ENCODE measurements around the gene TRIM29.

TRIM29 gene

DNA sequence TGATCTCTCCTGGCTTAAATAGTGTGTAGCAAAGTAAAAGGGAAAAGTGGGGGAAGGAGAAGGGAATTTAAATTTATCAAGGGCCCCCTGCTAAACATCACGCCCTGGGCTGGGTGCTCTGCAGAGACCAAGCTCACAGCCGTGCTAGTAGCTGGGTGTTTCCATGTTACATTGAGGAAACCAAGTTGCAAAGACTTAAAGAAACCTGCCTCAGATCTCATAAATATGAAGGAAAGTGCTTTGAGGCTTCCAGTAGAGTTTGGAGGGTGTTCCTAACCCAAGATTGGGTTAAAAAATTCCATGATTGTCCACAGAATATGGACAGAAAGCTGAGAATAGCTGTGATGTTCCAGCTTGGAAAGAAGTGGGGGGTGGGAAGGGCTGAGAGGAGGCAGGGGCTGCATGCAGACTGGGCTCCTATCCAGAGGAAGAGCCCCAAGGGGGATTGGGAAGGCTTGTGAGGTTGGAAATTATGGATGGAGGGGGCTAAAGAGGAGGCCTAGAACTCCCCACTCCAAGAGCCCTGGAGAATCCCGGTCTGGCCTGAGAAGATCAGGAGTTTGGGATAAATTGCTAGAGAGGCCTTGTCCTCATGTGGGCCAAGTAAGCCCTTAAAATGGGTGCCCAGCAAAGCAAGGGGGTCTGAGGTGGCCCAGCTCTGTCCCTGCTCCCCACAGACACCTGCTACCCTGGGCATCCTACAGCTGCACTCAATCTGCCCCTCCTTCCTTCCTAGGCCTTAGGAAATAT lies 48.0 kb upstream of the TRIM29 start:
- no peak for TF ChIP-seq EZH2phosphoT487 (IDR thresholded peaks at IDR 0.05; ENCODE audit: borderline replicate concordance, low read length)
- TF ChIP-seq, protein P1, sequence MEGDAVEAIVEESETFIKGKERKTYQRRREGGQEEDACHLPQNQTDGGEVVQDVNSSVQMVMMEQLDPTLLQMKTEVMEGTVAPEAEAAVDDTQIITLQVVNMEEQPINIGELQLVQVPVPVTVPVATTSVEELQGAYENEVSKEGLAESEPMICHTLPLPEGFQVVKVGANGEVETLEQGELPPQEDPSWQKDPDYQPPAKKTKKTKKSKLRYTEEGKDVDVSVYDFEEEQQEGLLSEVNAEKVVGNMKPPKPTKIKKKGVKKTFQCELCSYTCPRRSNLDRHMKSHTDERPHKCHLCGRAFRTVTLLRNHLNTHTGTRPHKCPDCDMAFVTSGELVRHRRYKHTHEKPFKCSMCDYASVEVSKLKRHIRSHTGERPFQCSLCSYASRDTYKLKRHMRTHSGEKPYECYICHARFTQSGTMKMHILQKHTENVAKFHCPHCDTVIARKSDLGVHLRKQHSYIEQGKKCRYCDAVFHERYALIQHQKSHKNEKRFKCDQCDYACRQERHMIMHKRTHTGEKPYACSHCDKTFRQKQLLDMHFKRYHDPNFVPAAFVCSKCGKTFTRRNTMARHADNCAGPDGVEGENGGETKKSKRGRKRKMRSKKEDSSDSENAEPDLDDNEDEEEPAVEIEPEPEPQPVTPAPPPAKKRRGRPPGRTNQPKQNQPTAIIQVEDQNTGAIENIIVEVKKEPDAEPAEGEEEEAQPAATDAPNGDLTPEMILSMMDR (IDR thresholded peaks at IDR 0.05; ENCODE audit: low read depth, low read length, poor library complexity, severe bottlenecking), result no peak
- Histone ChIP-seq H3K36me3 (ENCODE audit: control insufficient read depth, low read length) (no peaks in the 10 kb centered on the region), H3K79me2 (ENCODE audit: control insufficient read depth, low read length) (no peaks in the 10 kb centered on the region), H3K4me1 (ENCODE audit: control insufficient read depth, low read length) (no peaks in the 10 kb centered on the region), H3K27me3 (ENCODE audit: control insufficient read depth, low read length) (peaks cover 32% of the 10 kb centered on the region), H3K4me2 (ENCODE audit: low read length) (no peak overlapping the region), H3F3A (ENCODE audit: control insufficient read depth, insufficient read depth) (no peaks in the 10 kb centered on the region), H3K9me2 (replicated peaks; ENCODE audit: control insufficient read depth, low read length) (no peaks in the 10 kb centered on the region), H3K27ac (ENCODE audit: low read depth, low read length) (no peak overlapping the region), H3K4me3 (ENCODE audit: low read length) (no peak overlapping the region), H4K20me1 (ENCODE audit: control insufficient read depth, insufficient read depth, low read depth, low read length) (peaks cover 4% of the 10 kb centered on the region; the same call in 1 of the 2 replicates), H3K9me3 (ENCODE audit: control insufficient read depth, insufficient read depth, low read length) (no peaks in the 10 kb centered on the region)

DNA sequence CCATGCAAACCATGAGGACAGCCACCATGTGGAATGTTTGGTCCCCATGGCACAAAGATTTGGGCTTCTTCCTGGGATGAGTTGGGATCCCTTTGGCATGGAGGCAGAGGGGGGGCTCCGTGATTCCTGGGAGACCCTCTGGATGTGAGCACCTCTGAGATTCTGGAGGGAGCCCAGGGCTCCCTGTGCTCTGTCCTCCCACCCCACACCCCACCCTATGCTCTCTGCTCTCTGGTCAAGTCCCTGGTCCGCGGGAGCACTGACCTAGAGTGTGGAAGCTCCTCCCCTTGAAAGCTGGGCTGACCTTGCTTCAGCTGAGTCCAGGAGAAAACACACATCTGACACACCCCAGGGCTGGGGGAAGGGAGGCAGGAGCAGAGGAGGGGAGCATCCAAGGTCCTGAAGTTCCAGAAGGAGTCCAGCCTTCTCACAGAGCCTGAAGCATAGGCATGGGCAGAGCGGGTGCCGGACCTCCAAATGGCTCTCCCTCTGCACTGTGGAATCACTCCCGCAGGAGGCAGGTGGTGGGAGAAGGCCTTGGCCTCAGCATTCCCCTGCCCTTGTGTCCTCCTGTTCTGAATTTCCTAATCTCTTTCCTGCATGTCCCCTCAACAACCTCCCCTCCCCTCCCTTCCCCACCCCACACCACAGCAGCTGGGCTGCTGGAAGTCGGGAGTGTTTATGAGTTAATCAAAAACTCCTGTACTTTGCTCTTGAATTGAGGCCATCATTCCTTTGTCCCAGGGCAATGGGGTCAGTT lies 47.2 kb upstream of the TRIM29 start:
- peaks cover 3% of the 10 kb centered on the region; the same call in 1 of the 2 replicates for H4K20me1 ChIP-seq (ENCODE audit: control insufficient read depth, insufficient read depth, low read depth, low read length)
- no peaks in the 10 kb centered on the region for H3K9me2 ChIP-seq (replicated peaks; ENCODE audit: control insufficient read depth, low read length)
- no peaks in the 10 kb centered on the region for H3F3A ChIP-seq (ENCODE audit: control insufficient read depth, insufficient read depth)
- H3K4me3 ChIP-seq (ENCODE audit: low read length), result no peak overlapping the region
- no peaks in the 10 kb centered on the region for H3K9me3 ChIP-seq (ENCODE audit: control insufficient read depth, insufficient read depth, low read length)
- H3K4me1 ChIP-seq (ENCODE audit: control insufficient read depth, low read length), result no peaks in the 10 kb centered on the region
- no peak for TF ChIP-seq EZH2phosphoT487 (IDR thresholded peaks at IDR 0.05; ENCODE audit: borderline replicate concordance, low read length)
- TF ChIP-seq, protein P1 (IDR thresholded peaks at IDR 0.05; ENCODE audit: low read depth, low read length, poor library complexity, severe bottlenecking), result no peak
- H3K27ac ChIP-seq (ENCODE audit: low read depth, low read length), result no peak overlapping the region
- H3K79me2 ChIP-seq (ENCODE audit: control insufficient read depth, low read length), result no peaks in the 10 kb centered on the region
- peaks cover 29% of the 10 kb centered on the region for H3K27me3 ChIP-seq (ENCODE audit: control insufficient read depth, low read length)
- H3K36me3 ChIP-seq (ENCODE audit: control insufficient read depth, low read length), result no peaks in the 10 kb centered on the region
- H3K4me2 ChIP-seq (ENCODE audit: low read length), result no peak overlapping the region

DNA sequence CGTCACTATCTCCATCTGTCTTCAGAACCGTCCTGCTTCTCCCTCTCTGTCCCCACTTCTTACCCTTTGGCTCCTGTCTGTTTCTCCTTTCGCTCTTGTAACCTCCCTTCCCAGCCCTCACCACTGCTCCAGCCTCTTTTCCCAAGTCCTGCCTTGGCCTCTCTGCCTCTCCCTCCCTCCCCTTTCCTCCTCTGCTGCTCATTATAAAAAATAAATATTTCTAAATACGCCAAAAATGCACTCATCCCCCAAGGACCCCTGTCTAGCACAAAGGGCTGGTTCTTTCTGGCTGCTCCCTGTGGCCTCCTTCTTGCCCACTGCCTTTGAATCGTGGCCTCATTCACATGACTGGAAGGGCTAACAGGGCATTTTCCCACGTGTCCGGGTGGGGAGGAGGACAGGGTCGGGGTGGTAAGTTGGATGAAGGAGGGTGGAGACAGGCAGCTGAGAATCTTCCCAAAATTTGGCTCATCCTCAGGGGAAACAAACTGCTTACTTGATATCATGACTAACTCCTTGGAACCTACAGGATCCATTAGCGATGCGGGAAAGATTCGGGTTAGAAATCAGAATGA lies 46.5 kb upstream of the TRIM29 start:
- no peaks in the 10 kb centered on the region for H3F3A ChIP-seq (ENCODE audit: control insufficient read depth, insufficient read depth)
- no peaks in the 10 kb centered on the region for H3K9me3 ChIP-seq (ENCODE audit: control insufficient read depth, insufficient read depth, low read length)
- no peaks in the 10 kb centered on the region for H3K36me3 ChIP-seq (ENCODE audit: control insufficient read depth, low read length)
- H3K4me2 ChIP-seq (ENCODE audit: low read length), result no peak overlapping the region
- no peaks in the 10 kb centered on the region for H3K4me1 ChIP-seq (ENCODE audit: control insufficient read depth, low read length)
- no peak overlapping the region for H3K4me3 ChIP-seq (ENCODE audit: low read length)
- no peaks in the 10 kb centered on the region for H4K20me1 ChIP-seq (ENCODE audit: control insufficient read depth, insufficient read depth, low read depth, low read length)
- no peaks in the 10 kb centered on the region for H3K79me2 ChIP-seq (ENCODE audit: control insufficient read depth, low read length)
- no peaks in the 10 kb centered on the region for H3K9me2 ChIP-seq (replicated peaks; ENCODE audit: control insufficient read depth, low read length)
- no peak overlapping the region for H3K27ac ChIP-seq (ENCODE audit: low read depth, low read length)
- TF ChIP-seq, protein P1 (IDR thresholded peaks at IDR 0.05; ENCODE audit: low read depth, low read length, poor library complexity, severe bottlenecking), result no peak
- TF ChIP-seq EZH2phosphoT487 (IDR thresholded peaks at IDR 0.05; ENCODE audit: borderline replicate concordance, low read length), result no peak
- H3K27me3 ChIP-seq (ENCODE audit: control insufficient read depth, low read length), result peaks cover 29% of the 10 kb centered on the region

All from DOHH2 (cell line).